Measurements from ENCODE around the gene EEFSEC.
"Not testable (repeated sequence)": the region's sequence is repeated elsewhere in the genome, so short reads cannot be mapped to it uniquely, and the experiment has no call there.

The EEFSEC gene

GRCh38 chr3:128144512-128145187 is 8.6 kb upstream of the EEFSEC start:
- Mint-ChIP-seq H3K4me1 (no peaks in the 10 kb centered on the region), H3K9me3 (no peaks in the 10 kb centered on the region), H3K4me3 (no peak overlapping the region), H3K27ac (no peak overlapping the region), H3K36me3 (peaks cover 5% of the 10 kb centered on the region), H3K27me3 (no peaks in the 10 kb centered on the region)

- H3K9me3 Mint-ChIP-seq, result no peaks in the 10 kb centered on the region
- H3K27ac Mint-ChIP-seq, result no peak overlapping the region
- H3K4me3 Mint-ChIP-seq, result no peak overlapping the region
- no peaks in the 10 kb centered on the region for H3K4me1 Mint-ChIP-seq
- H3K36me3 Mint-ChIP-seq, result peaks cover 5% of the 10 kb centered on the region
- H3K27me3 Mint-ChIP-seq, result no peaks in the 10 kb centered on the region
Observed at GRCh38 chr3:128145279-128145678, 8.0 kb upstream of the EEFSEC start.

DNA sequence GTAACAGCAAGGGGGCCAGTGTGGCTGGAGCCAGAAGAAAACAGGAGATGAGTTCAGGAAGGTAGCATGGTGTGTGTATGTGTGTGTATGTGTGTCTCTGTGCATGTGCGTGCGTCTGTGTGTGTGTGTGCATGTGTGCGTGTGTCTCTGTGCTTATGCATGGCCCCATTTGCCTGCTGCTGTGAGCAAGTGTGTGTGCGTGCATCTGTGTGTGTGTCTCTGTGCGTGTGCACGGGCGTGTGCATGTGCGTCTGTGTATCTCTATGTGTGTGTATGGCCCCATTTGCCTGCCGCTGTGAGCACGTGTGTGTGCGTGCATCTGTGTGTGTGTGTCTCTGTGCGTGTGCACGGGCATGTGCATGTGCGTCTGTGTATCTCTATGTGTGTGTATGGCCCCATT is 7.1 kb upstream of the EEFSEC start:
- Mint-ChIP-seq H3K4me1 (no peaks in the 10 kb centered on the region), H3K27ac (no peak overlapping the region), H3K27me3 (no peaks in the 10 kb centered on the region), H3K9me3 (no peaks in the 10 kb centered on the region), H3K4me3 (no peak overlapping the region), H3K36me3 (peaks cover 5% of the 10 kb centered on the region)

- no peaks in the 10 kb centered on the region for H3K9me3 Mint-ChIP-seq
- H3K27ac Mint-ChIP-seq, result no peak overlapping the region
- H3K4me1 Mint-ChIP-seq, result peaks cover 16% of the 10 kb centered on the region
- H3K4me3 Mint-ChIP-seq, result no peak overlapping the region
- no peaks in the 10 kb centered on the region for H3K27me3 Mint-ChIP-seq
- H3K36me3 Mint-ChIP-seq, result peaks cover 8% of the 10 kb centered on the region
Observed at GRCh38 chr3:128149650-128150049, 3.6 kb upstream of the EEFSEC start.

GRCh38 chr3:128151758-128152274 is 1.5 kb upstream of the EEFSEC start:
- no peaks in the 10 kb centered on the region for H3K9me3 Mint-ChIP-seq
- H3K36me3 Mint-ChIP-seq, result peaks cover 8% of the 10 kb centered on the region
- peaks cover 35% of the 10 kb centered on the region for H3K4me1 Mint-ChIP-seq
- H3K4me3 Mint-ChIP-seq, result no peak overlapping the region
- H3K27me3 Mint-ChIP-seq, result no peaks in the 10 kb centered on the region
- peak overlapping the region; percentile 18 for H3K27ac Mint-ChIP-seq

DNA sequence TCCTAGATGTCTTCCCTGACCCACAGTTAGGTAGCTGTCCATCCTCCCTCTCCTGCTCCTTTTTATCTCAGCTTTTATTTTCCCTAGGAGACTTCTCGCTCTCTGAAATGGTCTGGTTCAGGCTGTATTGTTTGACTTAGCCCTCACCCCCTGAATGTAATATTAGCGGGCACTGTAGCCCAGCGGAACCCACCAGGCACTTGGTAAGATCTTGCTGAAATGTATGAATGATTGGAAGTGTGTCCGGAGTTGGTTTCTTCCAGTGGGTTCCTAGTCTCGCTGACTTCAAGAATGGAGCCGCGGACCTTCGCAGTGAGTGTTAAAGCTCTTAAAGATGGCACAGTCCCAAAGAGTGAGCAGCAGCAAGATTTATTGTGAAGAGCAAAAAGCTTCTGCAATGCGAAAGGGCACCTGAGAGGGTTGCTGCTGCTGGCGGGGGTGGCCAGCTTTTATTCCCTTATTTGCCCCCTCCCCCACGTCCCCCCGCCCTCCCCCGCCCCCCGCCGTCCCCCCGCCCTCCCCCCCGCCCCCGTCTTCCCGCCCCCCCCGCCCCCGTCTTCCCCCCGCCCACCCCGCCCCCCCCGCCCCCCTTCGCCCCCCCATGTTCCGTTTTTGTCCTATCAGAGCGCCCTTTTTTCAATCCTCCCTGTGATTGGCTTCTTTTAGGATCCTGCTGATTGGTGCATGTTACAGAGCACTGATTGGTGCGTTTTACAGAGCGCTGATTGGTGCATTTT is 694 bp upstream of the EEFSEC start:
- Mint-ChIP-seq H3K9me3 (no peaks in the 10 kb centered on the region), H3K27me3 (no peaks in the 10 kb centered on the region), H3K36me3 (peaks cover 11% of the 10 kb centered on the region), H3K27ac (peak overlapping the region; percentile 99), H3K4me3 (peak overlapping the region; percentile 96), H3K4me1 (peaks cover 38% of the 10 kb centered on the region)

- H3K9me3 Mint-ChIP-seq, H3K27me3 Mint-ChIP-seq: not testable (repeated sequence)
- peak overlapping the region; percentile 87 for H3K27ac Mint-ChIP-seq
- peak overlapping the region; percentile 96 for H3K4me3 Mint-ChIP-seq
- H3K4me1 Mint-ChIP-seq, result peaks cover 40% of the 10 kb centered on the region
- peaks cover 18% of the 10 kb centered on the region for H3K36me3 Mint-ChIP-seq
Observed at GRCh38 chr3:128154354-128154753, 1.1 kb downstream of the EEFSEC start.

- no peaks in the 10 kb centered on the region for H3K9me3 Mint-ChIP-seq
- H3K4me3 Mint-ChIP-seq, result peak overlapping the region; percentile 33
- no peaks in the 10 kb centered on the region for H3K27me3 Mint-ChIP-seq
- no peak overlapping the region for H3K27ac Mint-ChIP-seq
- peaks cover 18% of the 10 kb centered on the region for H3K36me3 Mint-ChIP-seq
- peaks cover 49% of the 10 kb centered on the region for H3K4me1 Mint-ChIP-seq
Observed at GRCh38 chr3:128155616-128156360, 2.5 kb downstream of the EEFSEC start.

DNA sequence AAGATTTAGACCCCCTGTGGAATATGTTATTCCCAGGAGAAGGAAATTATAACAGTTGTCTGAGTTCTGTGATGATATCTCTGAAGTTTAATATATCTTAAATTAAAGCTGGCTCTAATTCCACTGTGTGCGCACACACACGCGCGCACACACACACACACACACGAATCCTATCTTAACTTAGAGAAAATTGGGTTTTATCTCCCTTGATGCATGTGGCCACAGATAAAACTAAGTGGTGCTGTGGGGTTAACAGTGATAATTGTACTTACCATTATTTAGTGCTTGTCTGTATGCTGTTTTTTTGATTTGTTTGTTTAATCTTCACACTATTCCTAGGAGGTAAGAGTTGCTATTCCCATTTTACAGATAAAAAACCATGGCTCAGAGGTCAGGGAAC is 7.4 kb downstream of the EEFSEC start:
- Mint-ChIP-seq H3K4me3 (no peak overlapping the region), H3K27ac (no peak overlapping the region), H3K27me3 (no peaks in the 10 kb centered on the region), H3K4me1 (peaks cover 56% of the 10 kb centered on the region), H3K36me3 (peaks cover 22% of the 10 kb centered on the region), H3K9me3 (no peaks in the 10 kb centered on the region)

DNA sequence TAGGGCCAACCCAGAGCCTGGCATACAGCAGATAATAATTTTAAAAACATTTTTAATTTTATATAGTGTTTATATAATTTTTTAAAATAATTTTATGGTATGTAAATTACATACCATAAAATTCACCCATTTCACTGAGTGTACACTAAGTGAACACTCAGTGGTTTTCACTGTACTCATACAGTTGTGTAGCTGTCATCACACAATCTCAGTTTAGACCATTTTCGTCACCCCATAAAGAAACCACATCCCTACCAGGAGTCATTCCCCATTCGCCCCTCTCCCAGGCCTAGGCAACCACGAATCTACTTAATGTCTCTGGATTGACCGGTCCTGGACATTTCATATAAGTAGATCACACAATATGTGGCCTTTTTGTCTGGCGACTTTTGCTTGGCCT is 10.2 kb downstream of the EEFSEC start:
- Mint-ChIP-seq H3K27ac (no peak overlapping the region), H3K4me3 (no peak overlapping the region), H3K36me3 (peaks cover 8% of the 10 kb centered on the region), H3K4me1 (peaks cover 62% of the 10 kb centered on the region), H3K27me3 (no peaks in the 10 kb centered on the region), H3K9me3 (no peaks in the 10 kb centered on the region)

DNA sequence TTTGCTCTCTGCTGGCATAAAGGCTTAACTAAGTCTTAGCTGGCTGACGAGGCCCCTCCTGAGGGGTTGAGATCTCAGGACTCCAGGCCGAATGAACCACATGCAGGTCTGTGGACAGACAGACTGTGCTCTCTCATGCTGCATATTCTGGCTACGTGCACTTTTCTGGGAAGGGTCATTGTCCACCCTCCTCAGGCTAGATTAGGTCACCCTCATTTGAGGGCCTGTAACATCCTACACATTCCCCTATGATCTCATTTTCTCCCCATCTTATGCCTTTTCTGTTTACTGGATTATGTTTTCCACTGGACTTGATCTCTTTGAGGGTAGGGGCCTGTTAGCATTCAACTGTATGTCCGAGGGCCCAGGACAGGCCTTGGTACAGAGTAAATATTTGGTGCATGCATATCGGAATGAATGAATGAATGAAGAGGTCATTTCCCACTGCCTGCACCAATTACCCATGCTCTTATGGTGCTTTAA is 13.7 kb downstream of the EEFSEC start:
- Mint-ChIP-seq H3K27ac (no peak overlapping the region), H3K27me3 (no peaks in the 10 kb centered on the region), H3K36me3 (peaks cover 5% of the 10 kb centered on the region), H3K9me3 (no peaks in the 10 kb centered on the region), H3K4me1 (peaks cover 54% of the 10 kb centered on the region), H3K4me3 (no peak overlapping the region)

DNA sequence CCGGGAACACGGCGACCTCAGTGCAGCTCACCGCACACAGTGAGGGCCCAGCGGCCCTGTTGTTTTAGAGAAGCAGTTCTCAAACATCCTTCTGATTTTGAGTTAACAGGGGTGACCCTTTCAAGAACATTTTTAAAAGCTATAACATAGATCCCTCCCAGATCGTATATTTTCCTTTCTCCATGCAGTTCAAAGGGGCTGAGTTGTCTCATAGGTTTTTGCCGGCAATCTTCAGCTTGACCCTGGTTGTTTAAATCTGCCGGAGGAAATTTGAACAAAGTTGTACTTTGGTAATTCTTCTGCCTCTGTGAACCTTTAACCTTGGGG is 14.3 kb downstream of the EEFSEC start:
- Mint-ChIP-seq H3K4me3 (no peak overlapping the region), H3K9me3 (no peaks in the 10 kb centered on the region), H3K36me3 (peaks cover 2% of the 10 kb centered on the region), H3K27ac (no peak overlapping the region), H3K4me1 (peaks cover 56% of the 10 kb centered on the region), H3K27me3 (no peaks in the 10 kb centered on the region)

DNA sequence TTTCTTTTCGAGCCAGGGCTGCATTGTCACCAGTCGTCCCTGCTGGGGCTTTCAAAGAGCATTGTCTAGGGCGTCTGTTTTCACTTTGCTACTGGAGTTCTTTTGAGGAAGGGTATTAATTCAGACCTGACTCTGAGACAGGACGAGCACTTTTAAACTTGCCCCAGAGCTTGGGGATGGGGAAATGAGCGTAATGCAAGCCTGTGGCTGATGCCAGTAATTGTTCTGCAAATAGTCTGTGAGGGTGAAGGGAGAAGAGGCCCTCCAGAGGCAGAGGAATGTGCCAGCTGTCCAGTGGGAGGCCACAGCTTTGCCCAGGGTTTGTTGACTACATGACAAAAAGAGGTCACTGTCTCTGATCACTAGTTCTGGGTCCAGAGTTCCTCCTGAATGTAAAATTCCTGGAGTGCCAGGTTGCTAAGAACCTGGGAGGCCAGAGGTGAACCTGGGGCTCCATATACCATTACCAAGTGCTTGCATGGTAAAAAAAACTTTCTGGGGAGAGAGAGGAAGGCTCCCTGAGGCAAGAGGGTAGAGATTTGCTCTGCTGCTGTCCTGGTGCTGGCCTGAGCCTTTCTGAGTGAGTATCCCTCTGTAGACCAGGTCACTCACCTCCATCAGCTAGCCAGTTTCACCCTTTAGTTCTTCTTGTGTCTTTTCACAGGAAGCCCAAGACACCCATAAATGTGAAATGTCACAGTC is 14.8 kb downstream of the EEFSEC start:
- H3K9me3 Mint-ChIP-seq, result no peaks in the 10 kb centered on the region
- no peak overlapping the region for H3K27ac Mint-ChIP-seq
- peaks cover 2% of the 10 kb centered on the region for H3K36me3 Mint-ChIP-seq
- H3K27me3 Mint-ChIP-seq, result no peaks in the 10 kb centered on the region
- peaks cover 62% of the 10 kb centered on the region for H3K4me1 Mint-ChIP-seq
- no peak overlapping the region for H3K4me3 Mint-ChIP-seq

- Mint-ChIP-seq H3K36me3 (peaks cover 2% of the 10 kb centered on the region), H3K27ac (no peak overlapping the region), H3K27me3 (no peaks in the 10 kb centered on the region), H3K4me1 (peaks cover 65% of the 10 kb centered on the region), H3K9me3 (no peaks in the 10 kb centered on the region), H3K4me3 (no peak overlapping the region)
Observed at GRCh38 chr3:128168836-128169235, 15.6 kb downstream of the EEFSEC start.

- Mint-ChIP-seq H3K4me3 (no peak overlapping the region), H3K27me3 (no peaks in the 10 kb centered on the region), H3K4me1 (peaks cover 64% of the 10 kb centered on the region), H3K36me3 (no peaks in the 10 kb centered on the region), H3K9me3 (no peaks in the 10 kb centered on the region), H3K27ac (no peak overlapping the region)
Observed at GRCh38 chr3:128170866-128171516, 17.7 kb downstream of the EEFSEC start.

All from activated naive CD4-positive, alpha-beta T cell treated with anti-CD3 and anti-CD28 coated beads, Interleukin-2, amount 50 U/mL, for 24 hours (primary cell).